LNCAP (cell line): ENCODE measurements around the gene MINPP1.

Experiments
- TF ChIP-seq, protein P1 (sequence below): fragments of 450-650 bp; IDR thresholded peaks from 2 replicates; pipeline ENCODE4 v1.5.1; 2017; ENCODE audit warnings: mild to moderate bottlenecking

MINPP1 gene

GRCh38 chr10:87531908-87532622, 27.4 kb downstream of the MINPP1 start:
- TF ChIP-seq, protein P1, sequence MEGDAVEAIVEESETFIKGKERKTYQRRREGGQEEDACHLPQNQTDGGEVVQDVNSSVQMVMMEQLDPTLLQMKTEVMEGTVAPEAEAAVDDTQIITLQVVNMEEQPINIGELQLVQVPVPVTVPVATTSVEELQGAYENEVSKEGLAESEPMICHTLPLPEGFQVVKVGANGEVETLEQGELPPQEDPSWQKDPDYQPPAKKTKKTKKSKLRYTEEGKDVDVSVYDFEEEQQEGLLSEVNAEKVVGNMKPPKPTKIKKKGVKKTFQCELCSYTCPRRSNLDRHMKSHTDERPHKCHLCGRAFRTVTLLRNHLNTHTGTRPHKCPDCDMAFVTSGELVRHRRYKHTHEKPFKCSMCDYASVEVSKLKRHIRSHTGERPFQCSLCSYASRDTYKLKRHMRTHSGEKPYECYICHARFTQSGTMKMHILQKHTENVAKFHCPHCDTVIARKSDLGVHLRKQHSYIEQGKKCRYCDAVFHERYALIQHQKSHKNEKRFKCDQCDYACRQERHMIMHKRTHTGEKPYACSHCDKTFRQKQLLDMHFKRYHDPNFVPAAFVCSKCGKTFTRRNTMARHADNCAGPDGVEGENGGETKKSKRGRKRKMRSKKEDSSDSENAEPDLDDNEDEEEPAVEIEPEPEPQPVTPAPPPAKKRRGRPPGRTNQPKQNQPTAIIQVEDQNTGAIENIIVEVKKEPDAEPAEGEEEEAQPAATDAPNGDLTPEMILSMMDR, result no peak

DNA sequence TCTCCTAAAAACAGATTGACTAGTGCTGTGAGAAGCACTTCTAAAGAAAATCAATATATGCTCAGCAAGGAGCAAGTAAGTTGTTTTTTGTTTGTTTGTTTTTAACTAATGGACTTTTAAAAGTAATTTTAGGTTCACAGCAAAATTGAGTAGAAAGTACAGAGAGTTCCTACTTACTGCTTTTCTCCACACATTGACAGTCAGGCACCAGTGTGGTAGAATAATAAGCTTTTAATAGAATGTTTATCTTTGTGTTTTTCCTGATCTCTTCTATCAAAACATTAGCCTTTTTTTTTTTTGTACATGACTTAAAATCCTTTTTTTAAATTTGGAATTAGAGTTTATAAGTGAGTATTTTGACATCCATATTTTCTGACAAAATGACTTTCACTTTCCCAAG, 28.0 kb downstream of the MINPP1 start:
- TF ChIP-seq, protein P1, result no peak

DNA sequence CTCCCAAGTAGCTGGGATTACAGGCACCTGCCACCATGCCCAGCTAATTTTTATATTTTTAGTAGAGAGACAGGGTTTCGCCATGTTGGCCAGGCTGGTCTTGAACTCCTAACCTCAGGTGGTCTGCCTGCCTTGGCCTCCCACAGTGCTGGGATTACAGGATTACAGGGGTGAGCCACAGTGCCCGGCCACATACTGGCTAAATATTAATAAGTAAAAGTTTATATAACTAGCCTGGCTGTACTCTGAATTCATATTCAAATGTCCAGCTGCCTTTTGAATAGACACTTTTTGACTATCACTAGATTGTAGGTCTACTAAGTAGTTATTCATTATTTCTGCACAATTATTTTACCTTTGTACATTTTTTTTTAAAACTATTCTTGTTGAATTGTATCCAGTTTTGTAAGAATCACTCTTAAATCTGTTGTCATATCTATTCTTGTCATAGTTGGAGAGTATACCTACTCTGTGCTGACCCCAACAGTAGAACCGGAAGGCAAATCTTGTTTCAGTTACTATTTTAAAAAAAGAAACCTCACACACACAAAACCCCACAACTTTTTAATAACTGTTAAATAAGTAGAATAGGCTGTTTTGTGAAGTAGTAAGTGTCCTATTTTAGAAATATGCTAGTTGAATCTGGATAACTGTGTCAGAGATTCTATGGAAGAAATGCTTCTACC, 29.6 kb downstream of the MINPP1 start:
- TF ChIP-seq, protein P1, result no peak

DNA sequence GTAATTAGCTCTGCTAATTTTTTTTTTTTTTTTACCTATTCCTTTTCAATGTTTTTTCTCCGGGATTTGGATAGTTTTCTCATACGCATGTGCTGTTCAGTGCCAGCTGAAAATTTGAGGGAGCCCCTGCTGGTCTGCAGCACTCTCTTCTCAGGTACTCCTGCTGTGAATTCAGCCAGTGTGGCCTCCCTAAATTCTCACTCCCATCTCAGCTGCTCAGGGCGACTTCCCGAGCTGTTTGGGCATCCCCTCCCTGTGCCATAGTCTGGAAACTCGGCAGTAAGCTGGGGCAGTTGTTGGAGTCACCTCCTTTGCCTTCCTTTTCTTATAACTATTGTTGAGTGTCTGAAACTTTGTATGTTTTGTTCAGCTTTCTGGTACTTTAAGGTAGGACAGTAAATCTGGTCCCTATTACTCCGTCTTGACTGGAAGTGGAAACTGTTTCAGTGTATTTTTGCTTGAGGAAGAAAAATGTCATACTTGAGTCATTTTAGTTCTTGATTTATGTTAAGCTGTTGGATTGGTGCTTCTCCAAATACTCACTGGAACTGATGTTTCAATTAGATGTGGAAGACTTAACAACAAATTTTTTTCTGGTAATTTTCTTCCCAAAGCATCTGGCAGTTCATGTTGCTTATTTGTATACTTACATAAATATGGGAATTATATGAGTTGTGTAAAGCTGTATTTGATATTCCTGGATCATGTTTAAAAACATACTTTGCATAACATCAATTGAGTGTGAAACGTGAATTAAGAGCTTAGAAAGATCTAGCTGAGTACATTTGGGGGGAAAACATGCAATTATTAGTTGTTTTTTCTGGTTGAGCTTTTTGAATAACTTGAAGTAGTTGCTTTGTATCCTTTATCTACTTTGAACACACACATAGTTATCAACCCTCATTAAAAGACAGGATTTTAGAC, 33.7 kb downstream of the MINPP1 start:
- TF ChIP-seq, protein P1, result no peak

- TF ChIP-seq, protein P1, result no peak
Measured at GRCh38 chr10:87541114-87541513, 36.4 kb downstream of the MINPP1 start.

- TF ChIP-seq, protein P1, result no peak
Measured at GRCh38 chr10:87544721-87545120, 40.0 kb downstream of the MINPP1 start.

DNA sequence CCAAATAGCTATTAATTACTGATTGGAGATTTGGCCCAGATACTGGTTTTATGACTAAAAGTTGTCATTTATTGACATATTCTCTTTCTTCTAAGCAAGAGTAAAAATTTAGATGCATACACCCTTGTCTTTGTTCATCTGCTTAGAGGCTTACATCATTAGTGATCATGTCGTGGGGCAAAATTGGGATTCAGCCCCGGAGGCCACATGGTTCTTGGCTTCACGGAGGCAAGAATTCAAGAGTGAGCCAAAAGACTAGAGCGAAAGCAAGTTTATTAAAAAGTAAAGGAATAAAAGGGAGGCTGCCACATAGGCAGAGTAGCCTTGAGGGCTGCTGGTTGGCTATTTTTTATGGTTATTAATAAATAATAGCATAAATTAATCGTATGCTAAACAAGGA, 41.1 kb downstream of the MINPP1 start:
- TF ChIP-seq, protein P1, result no peak
